Head of caudate nucleus (tissue), 42 donors: Measurements from ENCODE around the gene BPI.
"Not testable (repeated sequence)": the region's sequence is repeated elsewhere in the genome, so short reads cannot be mapped to it uniquely, and the experiment has no call there.

ENCODE experiments used
- DNase-seq, 42 donors: peaks; one replicate each; pipeline versions ENCODE4 v3.0.0 to v3.0.0-alpha.2; 2020 to 2021; ENCODE audit warnings: mixed read lengths in 7 of 42
- intact Hi-C: fragments of 100-400 bp; cut with DNase I; formaldehyde crosslinking; loops from one replicate; pipeline ENCODE4 v1.15.0; 2022

BPI gene

DNA sequence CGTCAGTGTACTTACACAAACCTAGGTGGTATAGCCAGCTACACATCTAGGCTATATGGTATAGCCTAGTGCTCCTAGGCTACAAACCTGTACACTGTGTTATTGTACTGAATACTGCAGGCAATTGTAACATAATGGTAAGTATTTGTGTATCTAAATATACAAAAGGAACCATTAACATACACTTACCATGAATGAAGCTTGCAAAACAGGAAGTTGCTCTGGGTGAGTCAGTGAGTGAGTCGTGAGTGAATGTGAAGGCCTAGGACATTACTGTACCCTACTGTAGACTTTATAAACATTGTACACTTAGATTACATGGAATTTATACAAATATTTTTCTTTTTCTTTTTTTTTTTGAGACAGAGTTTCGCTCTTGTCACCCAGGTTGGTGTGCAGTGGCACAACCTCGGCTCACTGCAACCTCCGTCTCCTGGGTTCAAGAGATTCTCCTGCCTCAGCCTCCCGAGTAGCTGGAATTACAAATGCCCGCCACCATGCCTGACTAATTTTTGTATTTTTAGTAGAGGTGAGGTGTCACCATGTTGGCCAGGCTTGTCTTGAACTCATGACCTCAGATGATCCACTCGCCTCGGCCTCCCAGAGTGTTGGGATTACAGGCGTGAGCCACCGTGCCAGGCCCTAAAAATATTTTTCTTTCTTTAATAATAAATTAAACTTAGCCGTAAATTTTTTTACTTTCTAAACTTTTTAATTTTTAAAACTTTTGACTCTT lies 28.0 kb upstream of the BPI start:
- intact Hi-C loops = no loop called here
- DNase-seq = peak in 1 of 42 donors; percentile 21

DNA sequence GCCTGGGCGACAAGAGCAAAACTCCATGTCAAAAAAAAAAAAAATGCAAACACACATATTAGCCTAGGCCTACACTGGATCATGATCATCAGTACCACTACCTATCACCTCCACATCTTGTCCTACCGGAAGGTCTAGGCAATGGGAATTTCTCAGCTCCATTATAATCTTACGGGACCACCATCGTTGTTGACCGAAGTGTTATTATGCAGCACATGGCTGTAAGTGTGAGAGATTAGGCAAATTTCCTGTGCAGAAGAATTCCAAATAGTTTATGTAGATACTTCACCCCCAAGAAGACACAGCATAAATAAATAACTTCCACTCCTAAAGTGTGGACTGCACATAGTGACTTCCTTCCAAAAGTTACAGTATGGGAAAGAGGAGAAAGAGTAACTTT lies 26.7 kb upstream of the BPI start:
- DNase-seq = no peak
- intact Hi-C loops = no loop called here

DNA sequence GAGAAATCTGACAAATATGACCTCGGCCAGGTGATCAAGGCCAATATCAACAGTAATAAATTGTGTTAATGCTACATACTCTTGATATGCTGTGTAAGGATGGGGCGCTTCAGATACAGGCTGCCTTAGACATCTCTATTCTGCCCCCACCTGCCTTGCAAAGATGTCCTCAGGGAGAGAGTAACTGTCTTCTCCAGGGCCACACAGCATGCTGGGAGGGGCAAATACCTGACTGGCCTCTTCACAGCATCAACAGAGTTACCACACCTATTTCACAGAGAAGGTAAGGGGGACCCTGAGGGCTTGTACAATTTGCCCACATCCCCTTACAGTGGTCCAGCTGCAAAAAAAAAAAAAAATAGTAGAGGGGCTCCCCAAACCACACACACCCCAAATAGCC lies 26.3 kb upstream of the BPI start:
- intact Hi-C loops = no loop called here
- peak in 2 of 42 donors; percentile 12 to 22 for DNase-seq

DNA sequence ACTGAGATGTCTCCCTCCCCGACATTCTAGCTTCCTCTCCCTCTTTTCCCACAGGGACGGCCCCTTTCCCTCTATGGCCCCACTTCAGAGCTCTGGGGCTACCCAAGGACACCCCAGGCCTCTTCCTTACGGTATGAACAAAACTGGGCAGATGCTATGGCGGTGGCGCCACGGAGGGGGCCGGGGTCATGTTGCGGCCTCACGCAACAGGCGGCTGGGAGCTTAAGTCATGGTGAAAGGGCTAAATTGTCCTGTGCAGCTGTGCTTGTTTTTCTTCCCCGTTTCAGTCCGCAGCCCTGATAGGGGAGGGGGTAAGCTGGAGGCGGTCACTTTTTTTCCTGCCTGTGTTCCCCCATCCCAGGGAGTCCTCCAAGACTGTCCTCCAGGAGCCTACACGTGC lies 25.8 kb upstream of the BPI start:
- peak in 33 of 42 donors; percentile 27 to 72 (median 49) for DNase-seq
- intact Hi-C loops = no loop called here

- intact Hi-C loops = no loop called here
- peak in 1 of 42 donors; percentile 8 for DNase-seq
Measured at GRCh38 chr20:38278763-38279162, 25.2 kb upstream of the BPI start.

DNA sequence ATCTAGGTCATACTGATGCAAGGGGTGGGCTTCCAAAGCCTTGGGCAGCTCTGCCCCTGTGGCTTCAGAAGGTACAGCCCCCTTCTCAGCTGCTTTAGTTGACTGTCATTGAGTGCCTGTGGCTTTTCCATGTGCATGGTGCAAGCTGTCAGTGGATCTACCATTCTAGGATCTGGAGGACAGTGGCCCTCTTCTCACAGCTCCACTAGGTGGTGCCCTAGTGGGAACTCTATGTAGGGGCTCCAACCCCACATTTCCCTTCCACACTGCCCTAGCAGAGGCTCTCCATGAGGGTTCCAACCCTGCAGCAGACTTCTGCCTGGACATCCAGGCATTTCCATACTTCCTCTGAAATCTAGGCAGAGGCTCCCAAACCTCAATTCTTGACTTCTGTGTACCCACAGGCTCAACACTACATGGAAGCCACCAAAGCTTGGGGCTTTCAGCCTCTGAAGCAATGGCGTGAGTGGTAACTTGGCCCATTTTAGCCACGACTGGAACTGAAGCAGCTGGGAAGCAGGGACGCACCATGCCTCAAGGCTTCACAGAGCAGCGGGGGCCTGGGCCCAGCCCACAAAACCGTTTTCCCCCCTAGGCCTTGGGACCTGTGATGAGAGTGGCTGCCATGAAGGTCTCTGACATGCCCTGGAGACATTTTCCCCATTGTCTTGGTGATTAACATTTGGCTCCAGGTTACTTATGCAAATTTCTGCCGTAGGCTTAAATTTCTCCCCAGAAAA lies 22.6 kb upstream of the BPI start:
- not testable (repeated sequence) for DNase-seq

GRCh38 chr20:38283236-38283635 lies 20.7 kb upstream of the BPI start:
- intact Hi-C loops = no loop called here
- peak in 1 of 42 donors; percentile 34 for DNase-seq

More for the DNA sequence above, 22.6 kb upstream of the BPI start:
- intact Hi-C loops = not testable (repeated sequence)

- intact Hi-C loops, DNase-seq: not testable (repeated sequence)
Measured at GRCh38 chr20:38284066-38284650, 19.8 kb upstream of the BPI start.

GRCh38 chr20:38284893-38285444 lies 19.0 kb upstream of the BPI start:
- no peak for DNase-seq

DNA sequence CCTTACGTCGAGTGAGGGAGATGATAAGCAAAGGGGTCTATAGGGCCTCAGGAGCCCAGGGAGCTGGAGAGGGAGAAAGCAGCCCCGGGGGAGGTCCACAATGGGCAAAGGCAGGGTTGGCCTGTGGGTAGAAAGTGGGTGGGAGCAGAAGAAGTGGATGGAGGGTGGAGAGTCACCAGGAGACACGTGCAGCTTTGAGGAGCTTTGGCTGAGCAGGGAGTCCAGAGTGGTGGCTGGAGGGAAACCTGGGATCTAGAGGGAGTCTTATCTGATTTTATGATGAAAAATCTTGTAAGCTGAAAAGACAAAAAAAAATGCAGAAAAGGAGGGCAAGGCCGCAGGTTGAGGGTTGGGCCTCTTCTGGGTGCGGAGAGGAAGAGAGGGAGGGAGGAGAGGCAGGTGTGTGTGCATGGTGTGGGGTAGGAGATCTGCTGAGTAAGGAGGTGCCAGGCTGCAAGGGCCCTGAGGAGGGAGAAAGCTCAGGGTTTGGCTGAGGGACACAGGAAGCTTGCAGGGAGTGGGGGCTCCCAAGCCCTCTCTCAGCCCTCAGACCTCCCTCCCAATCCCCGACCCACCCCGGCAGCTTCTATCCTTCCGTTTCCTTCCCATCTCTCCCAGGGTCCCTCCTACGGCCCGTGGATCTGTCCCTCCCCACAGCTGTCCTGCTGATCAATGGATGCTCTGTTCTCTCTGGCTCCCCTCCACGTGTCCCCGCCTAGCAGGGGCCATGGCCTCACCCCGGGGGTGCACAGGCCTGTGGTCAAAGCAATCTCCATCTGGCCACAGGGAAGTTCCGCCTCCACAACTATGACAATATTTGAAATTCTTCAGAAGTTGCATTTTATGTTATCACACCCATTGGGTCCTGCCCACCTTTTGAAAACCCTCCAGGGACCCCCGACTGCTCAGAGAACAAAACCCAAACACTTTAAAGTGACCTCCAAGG lies 17.1 kb upstream of the BPI start:
- intact Hi-C loops = no loop called here
- DNase-seq = peak; percentile 79 to 96 (median 92)

More at GRCh38 chr20:38284893-38285444, 19.0 kb upstream of the BPI start:
- intact Hi-C loops = no loop called here

GRCh38 chr20:38290829-38291814 lies 12.8 kb upstream of the BPI start:
- peak in 27 of 42 donors; percentile 28 to 79 (median 53) for DNase-seq

DNA sequence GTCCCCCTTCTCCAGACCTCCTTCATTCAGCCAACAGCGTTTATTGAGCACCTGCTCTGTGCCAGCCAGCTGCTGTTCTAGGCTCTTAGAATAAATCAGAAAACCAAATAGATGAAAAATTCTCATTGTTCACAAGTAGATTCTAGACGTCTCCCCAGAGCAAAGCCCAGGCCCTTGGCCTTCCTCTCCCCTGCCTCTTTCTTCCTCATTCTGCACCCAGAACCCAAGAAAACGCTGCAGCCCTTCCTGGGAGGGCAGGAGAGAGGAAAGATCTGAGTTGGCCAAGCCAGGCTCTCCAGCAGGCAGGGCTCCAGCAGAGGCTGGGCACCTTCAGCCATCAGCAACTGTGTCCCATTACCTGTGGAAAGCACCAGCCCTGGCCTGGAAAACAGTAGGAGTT lies 12.0 kb upstream of the BPI start:
- no peak for DNase-seq
- intact Hi-C loops = no loop called here

More at GRCh38 chr20:38290829-38291814, 12.8 kb upstream of the BPI start:
- intact Hi-C loops = no loop called here

DNA sequence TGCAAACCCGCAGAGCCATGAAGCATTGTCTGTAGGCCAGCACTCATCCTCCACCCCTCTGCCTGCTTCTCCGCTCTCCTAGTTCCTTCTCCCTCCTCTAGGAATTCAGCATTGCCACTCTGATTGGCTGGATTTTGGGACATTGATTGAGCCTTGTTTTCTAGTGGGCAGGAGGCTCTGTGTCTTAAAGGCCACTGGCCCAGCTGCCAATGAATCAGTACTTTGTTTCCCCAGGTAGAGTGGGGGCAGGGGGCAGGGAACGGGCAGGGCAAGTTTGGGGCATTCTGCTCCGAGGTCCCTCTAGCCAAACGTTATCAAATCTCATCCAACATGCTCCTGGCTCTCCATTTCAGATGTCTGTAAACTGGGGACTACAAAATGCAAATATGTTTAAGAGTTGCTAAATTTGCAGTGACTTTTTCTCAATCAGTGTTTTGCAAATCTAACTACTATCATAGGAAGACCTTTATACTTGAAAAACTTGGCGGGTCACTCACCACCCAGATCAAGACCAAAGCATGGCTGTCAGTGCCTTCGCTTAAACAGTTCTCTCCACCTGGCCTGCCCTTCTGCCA lies 10.4 kb upstream of the BPI start:
- DNase-seq = peak in 2 of 42 donors; percentile 41 to 58

GRCh38 chr20:38294076-38294591 lies 9.8 kb upstream of the BPI start:
- intact Hi-C loops = no loop called here
- no peak for DNase-seq

More for the DNA sequence above, 10.4 kb upstream of the BPI start:
- intact Hi-C loops = no loop called here

DNA sequence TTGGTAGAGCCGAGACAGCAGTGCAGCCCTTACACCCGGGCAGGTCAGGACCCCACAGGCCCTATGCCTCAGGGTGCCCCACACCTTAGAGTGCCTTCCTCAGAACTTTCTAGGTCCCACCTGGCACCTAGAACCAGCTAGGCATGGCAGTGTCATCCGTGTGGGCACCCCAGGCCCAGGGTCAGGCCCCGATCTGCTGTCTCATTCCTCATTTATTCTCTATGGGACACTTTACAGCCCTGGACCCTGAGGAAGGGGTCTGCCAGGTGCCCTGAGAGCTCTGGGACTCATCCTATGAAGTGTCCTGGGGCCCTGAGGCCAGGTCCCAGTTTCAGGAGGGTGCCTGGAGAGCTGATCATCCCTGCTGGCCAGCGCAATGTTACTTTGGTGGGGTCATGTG lies 8.1 kb upstream of the BPI start:
- no peak for DNase-seq
- intact Hi-C loops = no loop called here

DNA sequence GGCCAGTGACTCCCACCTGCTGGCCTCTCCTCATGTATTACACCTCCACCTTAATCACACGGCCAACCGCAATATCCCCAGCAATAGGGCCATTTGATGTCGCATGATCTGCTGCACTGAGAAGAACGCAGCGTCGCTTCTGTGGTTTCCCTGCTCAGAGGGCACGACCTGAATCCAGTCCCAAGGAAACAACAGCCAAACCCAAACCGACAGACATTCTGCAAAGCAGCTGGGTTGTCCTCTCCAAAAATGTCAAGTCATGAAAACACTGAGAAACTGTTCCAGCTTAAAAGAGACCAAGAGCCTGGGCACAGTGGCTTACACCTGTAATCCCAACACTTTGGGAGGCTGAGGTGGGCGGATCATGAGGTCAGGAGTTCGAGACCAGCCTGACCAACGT lies 7.5 kb upstream of the BPI start:
- intact Hi-C loops = no loop called here

More for the DNA sequence above, 7.5 kb upstream of the BPI start:
- DNase-seq = no peak
